HTR-8/SVneo (cell line): ENCODE data around the gene DSCAML1.

Source experiments
- DNase-seq: peaks from one replicate; pipeline ENCODE4 v3.0.0; 2011; ENCODE audit warnings: low spot score, mixed read lengths; ENCODE audit not compliant: insufficient read length
- FAIRE-seq: peaks from 2 replicates; lab custom pipeline; 2011; peaks lifted over from hg19 to GRCh38; lab: Jason Lieb, UNC

Gene DSCAML1

DNA sequence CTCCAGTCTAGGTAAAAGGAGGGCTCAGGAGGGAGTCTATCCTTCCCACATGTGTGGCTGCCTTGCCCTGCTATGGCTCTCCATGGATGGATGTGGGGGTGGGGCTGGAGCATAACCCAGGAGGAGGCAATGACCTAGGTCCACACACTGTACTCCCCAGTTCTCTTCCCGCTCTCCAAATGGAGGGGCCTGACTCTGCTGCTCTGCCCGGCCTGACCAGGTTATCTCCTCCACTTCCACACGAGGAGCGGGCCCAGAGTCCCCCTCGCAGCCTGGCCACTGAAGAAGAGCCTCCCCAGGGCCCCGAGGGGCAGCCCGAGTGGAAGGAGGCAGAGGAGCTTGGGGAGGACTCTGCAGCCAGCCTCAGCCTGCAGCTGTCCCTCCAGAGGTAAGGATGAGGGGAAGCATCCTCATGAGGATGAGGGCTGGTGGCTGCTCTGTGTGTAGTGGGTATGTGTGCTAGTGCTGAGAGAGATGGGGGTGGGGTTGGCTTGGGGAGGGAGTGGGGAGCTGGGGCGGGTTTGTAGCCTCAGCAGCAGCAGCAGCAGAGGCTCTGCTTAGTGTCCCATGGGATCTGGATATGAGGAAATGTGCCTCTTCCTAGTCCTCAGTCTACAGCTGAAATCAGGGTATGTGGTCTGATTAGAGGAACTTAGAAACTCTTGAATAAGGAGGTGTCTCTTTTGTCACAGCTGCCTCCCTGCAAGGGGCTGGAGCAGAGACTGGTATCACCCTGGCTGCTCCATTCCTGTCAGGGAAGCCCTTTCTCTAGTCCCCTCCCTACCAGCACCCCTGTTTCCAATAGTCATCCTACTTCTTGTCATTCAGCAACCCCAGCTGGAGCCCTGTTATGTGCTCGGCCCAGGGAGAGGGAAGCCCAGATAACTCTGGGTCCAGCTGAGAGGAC is 415.3 kb downstream of the DSCAML1 start:
- no peak for FAIRE-seq
- no peak for DNase-seq

DNA sequence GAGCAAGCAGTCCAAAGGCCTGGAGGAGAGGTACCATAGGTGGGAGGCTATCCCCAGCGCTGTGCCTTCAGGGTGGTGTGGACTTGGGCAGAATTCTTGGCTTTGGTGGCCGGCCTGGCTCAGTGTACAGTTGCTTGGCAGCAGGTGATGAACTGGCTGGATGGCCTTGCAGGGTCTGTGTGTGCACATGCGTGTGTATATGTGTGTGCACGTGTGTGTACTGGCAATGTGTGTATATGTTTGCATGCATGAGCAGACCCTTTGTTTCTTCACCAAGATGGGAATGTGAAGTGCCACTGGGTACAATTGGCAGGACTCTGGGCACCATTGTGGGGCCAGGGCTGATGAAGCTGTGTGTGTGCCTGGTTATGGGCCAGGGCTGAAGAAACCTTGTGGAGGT is 416.3 kb downstream of the DSCAML1 start:
- DNase-seq (no peak), FAIRE-seq (peak; percentile 58)

DNA sequence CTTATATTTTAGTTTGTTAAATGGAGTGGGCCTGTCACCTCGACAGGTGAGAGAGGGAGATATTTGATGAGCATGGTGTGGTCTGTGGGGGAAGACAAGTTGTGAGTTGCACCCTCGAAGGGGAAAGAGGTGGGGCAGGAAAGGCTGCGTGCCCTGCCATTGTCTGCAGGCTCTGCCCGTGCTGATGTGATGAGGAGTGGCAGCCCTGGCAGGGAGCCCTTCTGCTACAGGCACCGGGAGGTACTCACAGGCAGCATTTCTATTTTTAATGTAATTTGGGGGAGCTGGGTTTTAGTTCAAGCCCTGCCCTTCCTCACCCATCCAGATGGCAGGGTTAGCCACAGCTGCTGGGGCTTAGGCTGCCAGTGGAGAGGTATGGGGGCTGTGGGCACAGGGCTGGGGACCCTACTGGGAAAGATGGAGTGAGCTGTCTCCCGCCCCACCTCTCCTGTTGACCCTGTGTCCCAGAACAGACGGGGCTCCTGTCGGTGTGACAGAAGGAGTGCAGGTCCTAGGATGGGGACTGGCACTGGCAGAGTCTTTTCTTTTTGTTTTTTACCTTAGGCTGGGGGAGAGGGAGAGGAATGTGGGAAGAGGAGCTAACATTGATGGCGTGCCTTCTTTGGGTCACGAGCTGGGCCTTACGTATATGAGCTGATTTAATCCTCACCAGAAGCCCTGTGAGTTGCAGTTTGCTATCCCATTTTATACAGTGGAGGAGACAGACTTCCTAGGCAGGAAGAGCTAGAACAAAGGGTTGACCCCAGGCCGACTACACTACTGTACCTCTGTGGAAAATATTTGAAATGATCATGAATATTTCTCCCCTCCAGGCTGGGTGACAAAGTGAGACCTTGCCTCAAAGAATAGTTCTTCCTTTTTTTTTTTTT is 417.8 kb downstream of the DSCAML1 start:
- DNase-seq: no peak
- FAIRE-seq: no peak
